ES-I3 (cell line): ENCODE data around the gene PDE4DIP.
"Not testable (repeated sequence)": the region's sequence is repeated elsewhere in the genome, so short reads cannot be mapped to it uniquely, and the experiment has no call there.

Source experiments
- H3K36me3 ChIP-seq: 2 replicates; pipeline ENCODE4 v1.6.1; 2013; ENCODE audit warnings: mild to moderate bottlenecking, low read length, control low read depth, moderate library complexity; ENCODE audit not compliant: insufficient read depth
- H3K4me1 ChIP-seq: 2 replicates; pipeline ENCODE4 v1.6.1; 2013; ENCODE audit warnings: mild to moderate bottlenecking, control low read depth, low read length; ENCODE audit not compliant: insufficient read depth
- H3K9ac ChIP-seq: 2 replicates; pipeline ENCODE4 v1.6.1; 2013; ENCODE audit warnings: low read depth, mild to moderate bottlenecking, low read length, moderate library complexity
- H3K9me3 ChIP-seq: 2 replicates; pipeline ENCODE4 v1.6.1; 2013; ENCODE audit warnings: mild to moderate bottlenecking, low read length, moderate library complexity; ENCODE audit not compliant: control insufficient read depth, insufficient read depth

The PDE4DIP gene

DNA sequence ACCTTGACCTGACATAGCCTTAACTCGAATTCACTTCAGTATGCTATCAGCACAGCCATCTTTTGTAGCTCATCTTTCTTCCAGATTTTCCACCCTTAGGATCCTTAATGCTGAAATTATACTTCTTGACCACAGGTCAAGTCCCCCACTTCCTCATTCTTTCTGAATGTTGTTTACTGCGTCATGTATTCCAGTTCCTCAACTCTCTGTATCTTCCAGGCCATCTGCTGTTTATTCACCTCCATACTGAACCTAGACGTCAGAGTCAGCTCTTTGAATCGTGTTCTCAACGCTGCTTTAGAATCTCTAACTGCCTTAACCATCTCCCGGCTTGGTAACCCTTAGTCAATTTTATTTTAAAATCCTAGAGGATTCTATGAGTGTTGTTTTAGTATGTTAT lies 9.8 kb downstream of the PDE4DIP start:
- not testable (repeated sequence) for H3K36me3 ChIP-seq, H3K9me3 ChIP-seq, H3K9ac ChIP-seq, H3K4me1 ChIP-seq

DNA sequence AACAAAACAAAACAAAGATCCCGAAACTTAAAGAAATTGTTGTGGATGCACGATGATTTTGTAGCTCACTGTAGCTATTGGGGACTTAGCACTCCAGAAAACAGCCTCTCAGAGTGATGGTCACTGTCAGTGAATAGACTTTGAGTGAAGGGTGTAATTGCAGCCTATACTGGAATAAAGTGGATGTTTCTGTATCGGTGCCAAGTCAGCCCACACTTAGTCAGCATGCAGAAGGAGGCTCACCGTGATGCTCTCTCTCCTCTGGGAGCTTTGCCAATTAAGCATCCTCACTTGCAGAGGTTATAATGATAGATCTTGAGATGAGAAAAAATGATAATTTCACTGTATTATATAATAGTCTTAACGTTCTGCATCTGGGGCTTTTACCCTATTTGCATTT lies 11.1 kb downstream of the PDE4DIP start:
- not testable (repeated sequence) for H3K36me3 ChIP-seq, H3K9ac ChIP-seq, H3K9me3 ChIP-seq, H3K4me1 ChIP-seq

DNA sequence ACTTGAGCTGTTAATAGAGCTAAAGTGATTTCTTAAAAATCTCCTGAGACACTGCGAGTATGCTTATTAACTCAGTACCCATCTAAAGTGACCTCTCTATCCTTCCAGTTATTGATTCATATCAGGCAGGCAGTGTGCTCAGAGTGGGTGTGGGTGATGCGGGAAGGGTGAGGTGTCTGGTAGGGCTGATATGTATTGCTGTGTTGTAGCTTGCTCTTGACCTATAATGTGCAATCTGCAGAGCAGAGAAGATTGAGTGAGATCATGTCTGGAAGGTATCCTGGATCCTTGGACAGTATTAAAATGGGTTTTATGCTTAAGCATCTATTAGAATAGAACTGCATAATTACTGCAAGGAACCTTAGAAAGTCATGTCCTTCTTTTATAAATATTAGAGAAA lies 15.8 kb downstream of the PDE4DIP start:
- H3K9ac ChIP-seq, H3K36me3 ChIP-seq, H3K4me1 ChIP-seq, H3K9me3 ChIP-seq: not testable (repeated sequence)

DNA sequence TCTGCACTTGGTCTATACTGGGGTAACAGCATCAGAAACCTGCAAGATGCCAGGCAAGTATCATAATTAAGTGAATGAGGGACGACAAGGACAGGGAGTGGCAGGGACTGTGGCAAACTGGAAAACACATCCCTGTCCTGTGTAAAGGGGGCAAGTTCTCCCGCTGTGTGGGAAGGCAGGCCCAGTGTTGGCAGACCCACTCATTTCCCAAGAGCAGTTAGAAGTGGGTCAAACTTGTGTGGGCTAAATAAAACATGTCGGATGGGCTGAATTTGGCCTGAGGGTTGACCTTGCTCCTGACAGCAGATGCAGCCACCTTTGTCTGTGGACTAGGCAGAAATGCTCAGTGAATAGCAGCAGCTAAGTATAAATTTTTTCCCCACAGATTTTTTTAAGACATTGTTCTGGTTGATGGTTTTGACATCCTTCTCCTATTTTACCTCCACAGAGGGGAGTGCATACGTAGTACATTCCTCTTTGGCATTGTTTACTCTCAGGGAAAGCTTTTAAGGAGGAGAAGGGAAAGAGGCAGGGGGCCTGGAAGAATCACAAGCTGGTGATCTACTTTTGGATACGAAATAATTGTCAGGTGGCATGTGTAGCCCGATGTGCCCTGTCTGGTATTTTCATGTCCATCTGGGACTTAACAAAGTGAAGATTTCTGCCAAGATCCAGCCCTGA lies 16.5 kb downstream of the PDE4DIP start:
- H3K9ac ChIP-seq, H3K9me3 ChIP-seq, H3K36me3 ChIP-seq, H3K4me1 ChIP-seq: not testable (repeated sequence)

DNA sequence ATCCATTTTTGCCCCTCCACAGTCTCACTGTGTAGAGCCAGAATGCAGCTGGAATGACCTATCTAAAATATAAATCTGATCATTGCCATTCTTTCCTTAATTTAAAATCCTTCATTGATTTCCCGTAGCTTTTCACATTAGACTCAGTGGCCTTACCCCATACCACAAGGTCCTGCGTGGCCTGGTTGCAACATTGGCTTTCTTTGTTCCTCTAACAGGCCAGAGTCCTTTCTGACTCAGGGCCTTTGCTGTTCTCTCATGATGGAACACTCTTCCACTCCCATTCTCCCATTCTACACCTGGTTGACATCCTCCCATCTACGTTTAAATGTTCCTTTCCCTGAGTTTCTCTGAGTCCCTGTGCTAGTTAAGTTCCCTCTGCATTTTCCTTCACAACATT lies 18.4 kb downstream of the PDE4DIP start:
- not testable (repeated sequence) for H3K4me1 ChIP-seq, H3K9ac ChIP-seq

DNA sequence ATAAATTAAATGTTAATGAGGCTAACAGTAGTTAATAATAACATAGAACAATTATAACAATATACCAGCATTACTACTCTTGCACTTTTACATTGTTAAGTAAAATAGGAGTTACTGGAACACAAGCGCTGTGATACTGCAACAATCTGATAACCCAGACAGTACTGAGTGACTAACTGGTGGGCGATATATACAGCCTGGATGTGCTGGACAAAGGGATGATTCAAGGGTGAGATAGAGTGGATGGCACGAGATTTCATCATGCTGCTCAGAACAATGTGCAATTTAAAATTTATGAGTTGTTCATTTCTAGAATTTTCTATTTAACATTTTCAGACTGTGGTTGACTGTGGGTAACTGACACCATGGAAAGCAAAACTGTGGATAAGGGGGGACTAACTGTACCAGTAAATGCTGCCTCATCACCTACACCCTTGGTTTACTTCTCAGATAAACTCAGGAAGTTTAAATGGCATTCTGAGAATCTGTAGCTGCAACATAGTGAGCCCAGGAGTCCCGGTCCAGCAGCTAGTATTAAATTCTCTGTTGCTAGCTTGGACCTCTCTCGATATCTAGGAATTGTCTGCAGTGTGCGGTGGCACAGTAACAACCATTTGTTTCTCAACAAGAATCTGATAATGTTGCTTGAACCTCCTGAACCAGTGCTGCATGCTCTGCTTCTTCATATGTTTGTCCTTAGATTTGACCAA lies 24.9 kb downstream of the PDE4DIP start:
- not testable (repeated sequence) for H3K4me1 ChIP-seq, H3K9ac ChIP-seq, H3K9me3 ChIP-seq, H3K36me3 ChIP-seq

More for the DNA sequence above, 18.4 kb downstream of the PDE4DIP start:
- not testable (repeated sequence) for H3K36me3 ChIP-seq, H3K9me3 ChIP-seq

DNA sequence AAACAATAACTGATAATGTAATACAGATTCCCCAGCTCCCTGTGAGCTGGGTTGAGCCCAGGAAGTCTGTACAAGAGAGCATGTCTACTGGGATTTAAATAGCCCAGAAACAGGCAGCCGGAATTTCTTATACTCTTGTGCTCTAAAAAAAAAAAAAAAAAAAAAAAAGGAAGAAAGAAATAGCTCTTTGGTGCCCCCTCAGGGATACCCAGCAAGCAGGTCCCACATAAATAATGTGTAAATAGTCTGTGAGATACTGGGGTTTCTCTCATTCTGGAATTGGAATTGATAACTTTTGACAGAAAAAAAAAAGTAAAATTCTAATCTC lies 25.4 kb downstream of the PDE4DIP start:
- H3K4me1 ChIP-seq, H3K36me3 ChIP-seq, H3K9me3 ChIP-seq, H3K9ac ChIP-seq: not testable (repeated sequence)

DNA sequence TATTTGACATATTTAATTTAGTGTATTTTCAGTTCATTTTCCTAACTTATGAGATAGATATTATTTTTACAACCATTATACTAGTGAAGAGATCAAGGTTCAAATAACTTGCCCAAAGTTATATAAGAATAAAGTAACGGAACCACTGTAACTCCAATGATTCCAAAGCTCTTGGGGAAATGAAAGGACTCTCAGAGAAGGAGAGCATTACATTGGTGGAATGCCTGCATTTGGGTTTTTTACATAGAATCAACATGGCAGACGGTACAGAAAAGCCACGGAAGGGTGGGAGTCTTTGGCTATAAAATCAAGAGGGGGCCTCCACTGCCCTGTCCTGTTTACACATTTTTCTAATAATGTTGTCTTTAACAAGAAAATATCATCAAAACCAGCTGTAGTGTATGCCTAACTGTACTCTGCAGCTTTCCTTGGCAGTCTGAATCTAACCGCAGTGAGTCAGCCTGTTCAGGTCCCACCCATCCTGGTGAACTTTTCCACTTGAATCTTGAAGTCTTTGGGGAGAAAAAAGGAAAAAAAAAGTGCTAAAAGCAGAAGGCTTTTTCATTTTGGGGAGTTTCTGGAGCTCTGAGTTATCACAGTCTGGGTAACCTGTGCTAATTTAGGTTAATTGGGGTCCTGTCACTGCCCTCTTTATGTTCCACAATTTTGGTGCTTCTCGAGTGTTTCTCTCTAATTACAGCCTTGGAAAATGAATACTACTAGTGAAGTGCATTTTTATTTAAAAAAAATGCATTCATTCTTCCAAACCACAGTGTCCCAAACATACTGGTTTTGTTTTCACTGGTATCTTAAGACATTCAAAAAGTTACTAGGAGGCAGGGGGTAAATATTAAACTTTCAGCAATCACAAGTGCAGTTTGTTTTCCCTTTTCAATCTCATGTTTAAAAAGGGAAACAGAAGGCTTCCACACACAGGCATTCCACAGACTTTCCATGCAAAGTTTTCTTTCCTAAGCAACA lies 30.5 kb downstream of the PDE4DIP start:
- not testable (repeated sequence) for H3K9me3 ChIP-seq, H3K36me3 ChIP-seq, H3K9ac ChIP-seq, H3K4me1 ChIP-seq

DNA sequence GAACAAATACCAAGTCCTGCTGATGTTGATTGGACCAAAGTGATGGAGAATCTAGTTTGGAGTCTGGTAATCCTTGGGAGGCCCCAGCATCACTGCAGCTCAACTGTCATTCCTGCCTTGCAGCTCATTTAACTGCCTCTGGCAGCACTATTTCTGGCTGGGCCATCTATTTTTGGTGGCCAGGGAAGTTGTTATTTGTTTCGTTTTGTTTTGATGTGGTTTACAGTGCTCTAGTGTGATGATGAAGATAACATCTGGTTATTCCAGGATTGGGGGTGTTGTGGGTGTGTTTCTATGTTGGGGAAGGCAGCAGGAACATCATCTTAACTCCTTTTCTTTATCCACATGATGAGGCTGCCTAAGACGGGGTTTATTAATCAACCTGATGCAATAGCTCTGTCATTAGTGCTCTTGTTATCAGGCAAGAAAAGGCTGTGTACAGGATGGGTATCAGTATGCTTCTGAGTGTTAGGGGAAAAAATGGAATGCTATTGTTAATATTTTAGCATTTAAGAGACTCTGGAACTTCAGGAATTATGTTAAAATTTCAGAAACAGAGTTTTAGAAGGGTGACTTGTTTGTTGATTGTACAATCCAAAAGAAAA lies 35.7 kb downstream of the PDE4DIP start:
- not testable (repeated sequence) for H3K9me3 ChIP-seq

DNA sequence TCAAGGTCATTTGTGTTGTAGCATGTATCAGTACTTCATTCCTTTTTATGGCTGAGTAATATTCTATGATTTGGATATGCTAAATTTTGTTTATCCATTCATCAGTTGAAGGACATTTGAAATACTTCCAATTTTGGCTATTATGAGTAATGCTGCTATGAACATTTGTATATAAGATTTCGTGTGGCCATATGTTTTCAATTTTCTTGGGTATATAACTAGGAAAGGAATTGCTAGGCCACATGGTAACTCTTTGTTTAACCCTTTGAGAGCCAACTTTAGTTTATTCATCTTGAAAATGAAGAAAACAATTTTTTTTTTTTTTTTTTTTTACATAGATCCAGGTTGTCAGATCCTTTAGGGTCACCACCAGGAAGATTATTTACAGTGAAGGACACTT lies 37.0 kb downstream of the PDE4DIP start:
- H3K9ac ChIP-seq, H3K36me3 ChIP-seq, H3K4me1 ChIP-seq, H3K9me3 ChIP-seq: not testable (repeated sequence)

More for the DNA sequence above, 35.7 kb downstream of the PDE4DIP start:
- not testable (repeated sequence) for H3K9ac ChIP-seq, H3K36me3 ChIP-seq, H3K4me1 ChIP-seq

DNA sequence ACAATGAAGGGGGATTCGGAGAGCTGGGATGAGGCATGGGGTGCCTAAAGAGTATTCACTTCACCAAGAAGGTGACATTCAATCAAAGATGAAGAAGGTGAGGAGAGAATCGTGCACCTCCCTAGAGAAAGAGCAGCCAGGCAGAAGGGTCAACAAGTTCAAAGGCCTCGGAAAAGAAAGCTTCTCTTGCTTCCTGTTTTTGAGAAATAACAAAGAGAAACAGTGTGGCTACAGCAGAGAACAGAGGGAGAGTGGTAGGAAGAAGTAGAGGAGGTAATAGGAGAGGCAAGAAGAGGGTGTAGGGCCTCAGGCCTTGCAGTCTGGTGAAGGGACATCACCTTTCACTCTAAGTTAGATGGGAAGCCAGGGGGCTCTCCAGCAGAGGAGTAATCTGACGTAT lies 41.0 kb downstream of the PDE4DIP start:
- H3K4me1 ChIP-seq, H3K9me3 ChIP-seq, H3K36me3 ChIP-seq, H3K9ac ChIP-seq: not testable (repeated sequence)

DNA sequence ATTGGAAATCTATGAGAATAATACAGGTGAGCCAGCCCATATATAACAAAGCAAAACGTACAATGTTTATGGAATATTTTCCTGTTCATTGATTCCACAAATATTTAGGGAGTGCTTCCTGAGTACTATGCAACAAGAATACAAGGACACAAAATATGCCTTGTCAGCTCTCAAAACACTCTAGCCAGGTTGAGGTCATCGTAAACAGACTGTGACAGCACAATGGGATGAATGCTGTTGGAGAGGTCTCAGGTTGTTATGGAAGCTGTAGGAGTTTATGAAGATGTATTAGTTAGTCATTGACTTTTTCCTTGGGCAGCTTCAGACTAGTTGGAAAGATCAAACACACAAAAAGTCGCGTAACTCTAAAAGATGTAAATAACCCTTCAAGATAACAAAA lies 42.1 kb downstream of the PDE4DIP start:
- not testable (repeated sequence) for H3K36me3 ChIP-seq, H3K9ac ChIP-seq, H3K4me1 ChIP-seq, H3K9me3 ChIP-seq

DNA sequence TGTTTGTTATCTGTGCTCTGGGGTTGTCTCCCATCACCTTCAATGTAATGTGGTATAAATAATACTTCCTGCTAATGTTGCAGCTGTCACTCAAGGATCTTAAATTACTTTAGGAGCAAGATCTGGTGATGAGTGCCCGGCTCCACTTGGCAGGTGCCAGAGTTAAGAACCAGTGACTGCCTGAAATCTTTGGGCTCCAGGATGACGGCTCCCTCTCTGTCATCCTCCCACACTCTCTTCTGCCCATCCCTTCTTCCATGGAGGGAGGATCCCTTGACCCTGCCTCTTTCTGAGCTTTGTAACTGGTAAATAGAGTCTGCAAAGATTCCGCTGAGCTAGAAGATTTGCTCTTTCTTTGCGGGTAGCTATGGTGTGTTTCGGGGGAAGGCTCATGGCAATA lies 44.4 kb downstream of the PDE4DIP start:
- H3K4me1 ChIP-seq, H3K9me3 ChIP-seq, H3K9ac ChIP-seq, H3K36me3 ChIP-seq: not testable (repeated sequence)

DNA sequence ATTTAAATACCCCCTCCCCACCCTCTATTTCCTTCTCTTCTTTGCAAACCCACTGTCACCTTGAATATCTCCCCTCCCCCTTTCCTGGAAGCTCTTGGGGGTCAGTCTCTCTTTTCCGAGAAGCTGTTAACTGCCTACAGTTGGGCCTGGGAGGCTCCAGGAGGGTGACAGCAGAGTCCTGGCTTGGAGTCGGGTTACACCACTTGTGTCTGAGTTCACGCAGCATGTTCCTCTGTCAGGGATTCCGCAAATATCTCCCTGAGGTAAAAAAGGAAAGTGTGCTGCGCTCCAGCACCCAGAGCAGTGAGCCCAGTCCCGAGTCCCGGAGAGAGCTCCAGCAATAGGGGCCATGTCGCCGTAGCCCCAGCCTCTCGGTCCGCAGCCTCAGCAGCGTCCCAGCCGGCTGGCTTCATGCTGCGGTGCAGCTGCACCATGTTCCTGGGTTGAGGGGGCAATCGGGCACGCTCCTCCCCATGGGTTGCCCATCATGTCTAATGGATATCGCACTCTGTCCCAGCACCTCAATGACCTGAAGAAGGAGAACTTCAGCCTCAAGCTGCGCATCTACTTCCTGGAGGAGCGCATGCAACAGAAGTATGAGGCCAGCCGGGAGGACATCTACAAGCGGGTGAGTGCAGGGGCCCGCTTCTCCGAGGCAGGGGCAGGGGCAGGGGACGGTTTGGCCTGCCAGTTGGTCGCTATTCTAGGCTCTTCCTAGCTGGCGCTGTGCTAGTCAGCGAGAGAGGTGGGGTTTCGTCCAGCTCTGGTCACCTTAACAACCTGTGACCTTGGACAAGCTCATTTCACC lies 45.2 kb downstream of the PDE4DIP start:
- not testable (repeated sequence) for H3K9ac ChIP-seq, H3K4me1 ChIP-seq, H3K36me3 ChIP-seq, H3K9me3 ChIP-seq
